Esophagus muscularis mucosa (tissue), 4 donors: ENCODE results near the gene SETD1A. TPM values are rescaled to one million over a fixed set of nuclear protein-coding genes. Genes with fewer than 3 reads are reported as not detected.

Experiments
- DNase-seq: peaks from one replicate; pipeline ENCODE4 v3.0.0-alpha.2; 2017; ENCODE audit errors: extremely low spot score
- H3K27ac ChIP-seq, 4 donors: fragments of 200-600 bp; sonication (generic); replicated peaks in 1 of 4; 1 replicate in 3 of 4; 2 replicates in 1 of 4; pipeline ENCODE4 v1.5.1; 2016 to 2019; ENCODE audit warnings: mild to moderate bottlenecking in 1 of 4
- H3K27me3 ChIP-seq, 4 donors: fragments of 200-600 bp; sonication (generic); one replicate each; pipeline versions ENCODE4 v1.5.1 to v1.6.0; 2016 to 2019
- H3K36me3 ChIP-seq, 4 donors: fragments of 200-600 bp; sonication (generic); one replicate each; pipeline ENCODE4 v1.5.1; 2016 to 2019
- H3K4me1 ChIP-seq, 4 donors: fragments of 200-600 bp; sonication (generic); one replicate each; pipeline ENCODE4 v1.5.1; 2016 to 2019
- H3K4me3 ChIP-seq, 4 donors: fragments of 200-600 bp; sonication (generic); 1 replicate in 2 of 4; 2 replicates in 2 of 4; pipeline ENCODE4 v1.5.1; 2016 to 2019; ENCODE audit warnings: mild to moderate bottlenecking in 4 of 4, moderate library complexity in 1 of 4
- H3K9me3 ChIP-seq, 4 donors: fragments of 200-600 bp; sonication (generic); 1 replicate in 3 of 4; 2 replicates in 1 of 4; pipeline ENCODE4 v1.5.1; 2016 to 2019
- EP300 ChIP-seq: sonication (generic); formaldehyde crosslinking; IDR thresholded peaks from one replicate; pipeline ENCODE4 v1.6.1; 2017; ENCODE audit warnings: antibody characterized with exemption
- POLR2A ChIP-seq: fragments of 450-650 bp; IDR thresholded peaks from one replicate; pipeline ENCODE4 v1.6.1; 2017; ENCODE audit warnings: antibody characterized with exemption, moderate library complexity, mild to moderate bottlenecking, low read depth
- POLR2AphosphoS5 ChIP-seq, 2 donors: sonication (generic); formaldehyde crosslinking; IDR thresholded peaks; one replicate each; pipeline ENCODE4 v1.6.1; 2017; ENCODE audit warnings: antibody characterized with exemption in 2 of 2
- WGBS: methylation state at CpG from one replicate; pipeline ENCODE4 v1.1.5; 2018; 5-methylcytosine and 5-hydroxymethylcytosine counted together
- intact Hi-C: fragments of 100-400 bp; cut with DNase I; formaldehyde crosslinking; loops from one replicate; pipeline ENCODE4 v1.15.1; 2023
- total RNA-seq, 4 donors: library from RNA; depleted of rRNA; stranded (reverse); fragments of >200 nt; gene quantifications; one replicate each; pipeline versions ENCODE4 v1.1.0 to v1.2.1, GENCODE V29; 2016
- TF ChIP-seq, protein P1 (sequence below), 3 experiments: fragments of 200-600 bp in 2 of 3; fragments of 450-650 bp in 1 of 3; sonication (generic) in 2 of 3; IDR thresholded peaks; one replicate each; pipeline ENCODE4 v1.5.1; 2017 to 2019; ENCODE audit warnings: antibody characterized with exemption in 3 of 3, mild to moderate bottlenecking in 2 of 3, moderate library complexity in 1 of 3

Gene SETD1A
- total RNA-seq, 4 donors from 2014 or later: 7.1 to 25.4 (median 9.9) TPM

DNA sequence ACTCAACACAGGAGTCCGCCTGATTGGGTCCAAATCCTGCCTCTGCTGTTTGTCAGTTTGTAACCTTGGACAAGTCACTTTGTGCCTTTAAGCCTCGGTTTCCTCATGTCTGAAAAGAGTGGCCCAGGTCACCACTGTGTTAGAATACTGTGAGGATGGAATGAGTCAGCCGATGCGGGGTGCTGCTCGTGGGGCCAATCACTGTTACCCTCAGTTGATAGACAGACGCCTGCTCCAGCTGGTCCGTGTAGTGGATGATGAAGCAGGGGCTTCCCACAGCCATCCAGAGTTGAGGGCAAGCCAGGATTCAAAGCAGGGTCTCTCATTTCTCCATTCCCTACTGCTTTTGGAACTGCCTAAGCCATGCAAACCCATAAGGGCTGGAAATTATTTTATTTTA, 28.4 kb upstream of the SETD1A start:
- DNase-seq: no peak
- WGBS: 100% methylated on average over 2 of the region's 7 CpGs
- Histone ChIP-seq H3K27me3 (no peaks in the 10 kb centered on the region), H3K4me1 (peaks cover 19 to 40% (median 27%) of the 10 kb centered on the region in 4 donors), H3K4me3 (no peak overlapping the region), H3K27ac (no peak overlapping the region), H3K9me3 (no peaks in the 10 kb centered on the region), H3K36me3 (peaks cover 20 to 85% (median 49%) of the 10 kb centered on the region in 4 donors)
- TF ChIP-seq EP300: no peak
- TF ChIP-seq POLR2A: no peak
- TF ChIP-seq, protein P1, sequence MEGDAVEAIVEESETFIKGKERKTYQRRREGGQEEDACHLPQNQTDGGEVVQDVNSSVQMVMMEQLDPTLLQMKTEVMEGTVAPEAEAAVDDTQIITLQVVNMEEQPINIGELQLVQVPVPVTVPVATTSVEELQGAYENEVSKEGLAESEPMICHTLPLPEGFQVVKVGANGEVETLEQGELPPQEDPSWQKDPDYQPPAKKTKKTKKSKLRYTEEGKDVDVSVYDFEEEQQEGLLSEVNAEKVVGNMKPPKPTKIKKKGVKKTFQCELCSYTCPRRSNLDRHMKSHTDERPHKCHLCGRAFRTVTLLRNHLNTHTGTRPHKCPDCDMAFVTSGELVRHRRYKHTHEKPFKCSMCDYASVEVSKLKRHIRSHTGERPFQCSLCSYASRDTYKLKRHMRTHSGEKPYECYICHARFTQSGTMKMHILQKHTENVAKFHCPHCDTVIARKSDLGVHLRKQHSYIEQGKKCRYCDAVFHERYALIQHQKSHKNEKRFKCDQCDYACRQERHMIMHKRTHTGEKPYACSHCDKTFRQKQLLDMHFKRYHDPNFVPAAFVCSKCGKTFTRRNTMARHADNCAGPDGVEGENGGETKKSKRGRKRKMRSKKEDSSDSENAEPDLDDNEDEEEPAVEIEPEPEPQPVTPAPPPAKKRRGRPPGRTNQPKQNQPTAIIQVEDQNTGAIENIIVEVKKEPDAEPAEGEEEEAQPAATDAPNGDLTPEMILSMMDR (IDR thresholded peaks at IDR 0.05): no peak
- TF ChIP-seq POLR2AphosphoS5 (IDR thresholded peaks at IDR 0.05): no peak
- intact Hi-C loops: no loop called here

DNA sequence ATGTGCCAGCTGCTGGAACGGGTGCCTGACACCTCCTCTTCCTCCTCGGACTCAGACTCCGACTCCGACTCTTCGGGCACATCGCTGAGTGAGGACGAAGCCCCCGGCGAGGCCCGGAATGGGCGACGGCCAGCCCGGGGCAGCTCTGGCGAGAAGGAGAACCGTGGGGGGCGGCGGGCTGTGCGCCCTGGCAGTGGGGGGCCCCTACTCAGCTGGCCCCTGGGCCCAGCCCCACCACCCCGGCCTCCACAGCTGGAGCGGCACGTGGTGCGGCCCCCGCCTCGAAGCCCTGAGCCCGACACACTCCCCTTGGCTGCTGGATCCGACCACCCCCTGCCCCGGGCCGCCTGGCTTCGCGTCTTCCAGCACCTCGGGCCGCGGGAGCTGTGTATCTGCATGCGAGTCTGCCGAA, 27.4 kb upstream of the SETD1A start:
- H3K9me3 ChIP-seq: no peaks in the 10 kb centered on the region
- TF ChIP-seq, protein P1 (IDR thresholded peaks at IDR 0.05): no peak
- TF ChIP-seq POLR2AphosphoS5 (IDR thresholded peaks at IDR 0.05): no peak
- no peak for TF ChIP-seq EP300
- no peak for TF ChIP-seq POLR2A
- 93% methylated on average over 35 of the region's 35 CpGs for WGBS
- H3K4me3 ChIP-seq: no peak overlapping the region
- H3K27ac ChIP-seq: no peak overlapping the region
- DNase-seq: no peak
- H3K4me1 ChIP-seq: peaks cover 11 to 36% (median 17%) of the 10 kb centered on the region in 4 donors
- intact Hi-C loops: no loop called here
- H3K27me3 ChIP-seq: no peaks in the 10 kb centered on the region
- peaks cover 20 to 85% (median 50%) of the 10 kb centered on the region in 4 donors for H3K36me3 ChIP-seq

DNA sequence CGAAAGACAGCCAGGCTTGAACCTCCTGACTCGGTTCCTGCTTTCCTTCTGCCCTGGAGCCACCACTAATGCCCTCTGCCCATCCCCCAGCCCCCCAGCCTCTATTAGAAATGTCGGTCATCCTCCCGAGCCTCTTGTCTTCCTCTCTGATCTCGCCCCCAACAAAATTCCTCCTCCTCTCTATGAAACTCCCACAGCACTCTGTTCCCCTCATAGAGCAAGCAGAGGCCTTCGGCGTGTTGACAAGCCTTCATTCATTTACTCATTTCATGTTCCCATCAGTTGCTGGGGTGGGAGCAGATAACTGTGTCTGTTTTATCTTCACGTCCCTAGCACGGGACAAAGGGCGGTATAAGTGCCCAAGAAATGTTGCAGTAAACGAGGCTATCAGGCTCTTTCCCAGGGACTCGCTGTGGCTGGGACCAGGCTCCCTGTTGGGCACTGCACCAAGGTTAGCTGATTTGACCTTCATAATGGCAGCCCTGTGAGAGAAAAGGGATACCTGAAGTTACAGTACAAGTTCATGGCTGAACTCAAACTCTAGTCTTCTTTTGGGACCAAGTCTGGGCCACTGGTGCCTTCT, 26.4 kb upstream of the SETD1A start:
- WGBS: 66% methylated on average over 12 of the region's 12 CpGs
- no peak for TF ChIP-seq POLR2A
- TF ChIP-seq EP300: no peak
- no peak for TF ChIP-seq POLR2AphosphoS5 (IDR thresholded peaks at IDR 0.05)
- TF ChIP-seq, protein P1 (IDR thresholded peaks at IDR 0.05): no peak
- Histone ChIP-seq H3K9me3 (no peaks in the 10 kb centered on the region), H3K4me3 (no peak overlapping the region), H3K27ac (no peak overlapping the region), H3K27me3 (no peaks in the 10 kb centered on the region), H3K36me3 (peaks cover 20 to 85% (median 54%) of the 10 kb centered on the region in 4 donors), H3K4me1 (peaks cover 11 to 30% (median 12%) of the 10 kb centered on the region in 4 donors)
- intact Hi-C loops: no loop called here
- DNase-seq: no peak

DNA sequence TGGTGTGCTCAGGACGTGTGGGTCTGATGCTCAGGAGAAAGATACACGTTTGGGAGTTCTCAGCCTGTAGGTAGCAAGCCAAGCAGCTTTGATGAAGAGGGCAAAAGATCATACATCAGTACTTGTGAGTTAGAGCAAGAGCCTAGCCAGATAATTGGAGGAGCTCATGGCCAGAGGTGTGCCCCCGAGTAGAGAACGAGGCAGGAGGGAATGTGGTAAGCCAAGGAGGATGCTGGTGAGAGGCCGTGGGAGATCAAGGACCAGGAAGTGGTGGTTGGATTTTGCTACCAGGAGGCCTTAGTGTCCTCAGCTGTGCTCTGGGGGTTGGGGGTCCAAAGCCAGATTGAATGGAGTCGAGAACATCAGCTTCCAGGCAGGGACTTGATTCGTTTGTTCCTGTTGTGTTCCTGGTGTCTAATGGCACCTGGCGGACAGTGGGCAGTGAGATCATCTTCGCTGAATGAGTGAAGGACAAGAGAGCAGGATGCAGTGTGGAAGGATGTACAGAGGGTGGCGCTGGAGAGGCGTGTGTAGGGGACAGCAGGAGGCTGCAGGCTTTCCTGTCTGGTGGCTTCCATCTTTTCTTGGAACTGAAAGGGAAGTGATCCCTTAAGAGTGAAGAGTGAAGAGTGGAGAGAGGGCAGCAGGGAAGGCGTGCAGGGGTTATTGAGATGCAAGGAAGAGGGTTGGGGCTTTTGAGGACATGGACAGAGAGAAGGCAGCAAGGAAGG, 22.6 kb upstream of the SETD1A start:
- peak overlapping the region in 2 of 4 donors; percentile 4 to 22 for H3K27ac ChIP-seq
- H3K36me3 ChIP-seq: peaks cover 20 to 74% (median 56%) of the 10 kb centered on the region in 4 donors
- DNase-seq: no peak
- H3K27me3 ChIP-seq: no peaks in the 10 kb centered on the region
- TF ChIP-seq, protein P1 (IDR thresholded peaks at IDR 0.05): peak in 2 of 3 experiments; percentile 44 to 60
- no peak for TF ChIP-seq POLR2AphosphoS5 (IDR thresholded peaks at IDR 0.05)
- TF ChIP-seq POLR2A: no peak
- no peaks in the 10 kb centered on the region for H3K9me3 ChIP-seq
- intact Hi-C loops: no loop called here
- peaks cover 6 to 18% (median 12%) of the 10 kb centered on the region in 4 donors for H3K4me1 ChIP-seq
- no peak overlapping the region for H3K4me3 ChIP-seq
- WGBS: 62% methylated on average over 12 of the region's 12 CpGs
